ENCODE measurements around the gene GTF3C5.
"Not testable (repeated sequence)": the region's sequence is repeated elsewhere in the genome, so short reads cannot be mapped to it uniquely, and the experiment has no call there.

Gene GTF3C5

DNA sequence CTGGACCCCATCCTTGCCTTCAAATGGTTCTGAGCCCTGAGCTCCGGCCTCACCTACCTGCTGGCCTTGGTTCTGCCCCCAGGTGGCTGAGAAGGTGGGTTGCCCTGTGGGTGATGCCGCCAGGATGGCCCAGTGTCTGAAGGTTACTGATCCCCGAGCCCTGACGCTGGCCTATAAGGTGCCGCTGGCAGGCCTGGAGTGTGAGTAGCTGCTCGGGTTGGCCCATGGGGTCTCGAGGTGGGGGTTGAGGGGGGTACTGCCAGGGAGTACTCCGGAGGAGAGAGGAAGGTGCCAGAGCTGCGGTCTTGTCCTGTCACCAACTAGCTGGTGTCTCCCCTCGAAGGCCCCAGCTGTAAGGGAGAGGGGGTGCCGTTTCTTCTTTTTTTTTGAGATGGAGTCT is 36.2 kb downstream of the GTF3C5 start:
- POLR2A ChIA-PET, result no interaction called here
- TF ChIP-seq, protein P1, sequence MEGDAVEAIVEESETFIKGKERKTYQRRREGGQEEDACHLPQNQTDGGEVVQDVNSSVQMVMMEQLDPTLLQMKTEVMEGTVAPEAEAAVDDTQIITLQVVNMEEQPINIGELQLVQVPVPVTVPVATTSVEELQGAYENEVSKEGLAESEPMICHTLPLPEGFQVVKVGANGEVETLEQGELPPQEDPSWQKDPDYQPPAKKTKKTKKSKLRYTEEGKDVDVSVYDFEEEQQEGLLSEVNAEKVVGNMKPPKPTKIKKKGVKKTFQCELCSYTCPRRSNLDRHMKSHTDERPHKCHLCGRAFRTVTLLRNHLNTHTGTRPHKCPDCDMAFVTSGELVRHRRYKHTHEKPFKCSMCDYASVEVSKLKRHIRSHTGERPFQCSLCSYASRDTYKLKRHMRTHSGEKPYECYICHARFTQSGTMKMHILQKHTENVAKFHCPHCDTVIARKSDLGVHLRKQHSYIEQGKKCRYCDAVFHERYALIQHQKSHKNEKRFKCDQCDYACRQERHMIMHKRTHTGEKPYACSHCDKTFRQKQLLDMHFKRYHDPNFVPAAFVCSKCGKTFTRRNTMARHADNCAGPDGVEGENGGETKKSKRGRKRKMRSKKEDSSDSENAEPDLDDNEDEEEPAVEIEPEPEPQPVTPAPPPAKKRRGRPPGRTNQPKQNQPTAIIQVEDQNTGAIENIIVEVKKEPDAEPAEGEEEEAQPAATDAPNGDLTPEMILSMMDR (IDR thresholded peaks at IDR 0.05; ENCODE audit: insufficient read depth, low read length, missing control alignments), result no peak
- CTCF ChIA-PET, result interaction anchor here (1.3 to 1.9 kb wide), 2 partner anchors 77 to 80 kb away, joined by 5 to 6 read pairs; no protein-coding TSS in a partner anchor
- DNase-seq (ENCODE audit: low read depth, low spot score), result no peak
- H3K4me3 ChIP-seq (ENCODE audit: low read depth, low read length), result no peak overlapping the region

DNA sequence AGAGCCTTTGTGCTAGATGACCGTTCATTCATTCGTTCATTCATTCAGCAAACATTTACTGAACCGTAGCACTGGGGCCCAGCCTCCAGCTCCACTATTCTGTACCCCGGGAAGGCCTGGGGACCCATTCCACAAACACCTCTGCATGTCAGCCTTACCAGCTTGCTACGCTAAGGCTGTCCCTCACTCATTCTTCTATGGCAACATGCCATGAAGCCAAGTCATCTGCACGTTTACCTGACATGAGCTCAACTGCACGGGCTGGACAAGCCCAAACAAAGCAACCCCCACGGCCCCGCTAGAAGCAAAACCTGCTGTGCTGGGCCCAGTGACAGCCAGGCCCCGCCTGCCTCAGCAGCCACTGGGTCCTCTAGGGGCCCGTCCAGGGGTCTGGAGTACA is 37.0 kb downstream of the GTF3C5 start:
- ChIA-PET POLR2A (no interaction called here), CTCF (interaction anchor here (1.3 to 1.9 kb wide), 2 partner anchors 77 to 79 kb away, joined by 5 to 6 read pairs; no protein-coding TSS in a partner anchor)
- TF ChIP-seq, protein P1 (IDR thresholded peaks at IDR 0.05; ENCODE audit: insufficient read depth, low read length, missing control alignments), result no peak
- no peak overlapping the region for H3K4me3 ChIP-seq (ENCODE audit: low read depth, low read length)
- DNase-seq (ENCODE audit: low read depth, low spot score), result no peak

DNA sequence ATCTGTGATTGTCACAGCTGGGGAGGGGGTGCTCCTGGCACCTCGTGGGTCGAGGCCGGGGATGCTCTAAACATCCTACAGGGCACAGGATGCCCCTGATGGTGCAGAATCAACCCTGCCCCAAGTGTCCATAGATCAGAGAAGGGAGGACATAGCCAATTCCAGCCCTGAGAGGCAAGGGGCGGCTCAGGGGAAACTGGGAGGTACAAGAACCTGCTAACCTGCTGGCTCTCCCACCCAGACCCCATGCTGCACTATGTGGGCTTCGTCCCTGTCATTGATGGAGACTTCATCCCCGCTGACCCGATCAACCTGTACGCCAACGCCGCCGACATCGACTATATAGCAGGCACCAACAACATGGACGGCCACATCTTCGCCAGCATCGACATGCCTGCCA is 37.6 kb downstream of the GTF3C5 start:
- CTCF ChIA-PET, result interaction anchor here (1.9 kb wide), 1 partner anchor 79 kb away, joined by 5 read pairs; no protein-coding TSS in a partner anchor

DNA sequence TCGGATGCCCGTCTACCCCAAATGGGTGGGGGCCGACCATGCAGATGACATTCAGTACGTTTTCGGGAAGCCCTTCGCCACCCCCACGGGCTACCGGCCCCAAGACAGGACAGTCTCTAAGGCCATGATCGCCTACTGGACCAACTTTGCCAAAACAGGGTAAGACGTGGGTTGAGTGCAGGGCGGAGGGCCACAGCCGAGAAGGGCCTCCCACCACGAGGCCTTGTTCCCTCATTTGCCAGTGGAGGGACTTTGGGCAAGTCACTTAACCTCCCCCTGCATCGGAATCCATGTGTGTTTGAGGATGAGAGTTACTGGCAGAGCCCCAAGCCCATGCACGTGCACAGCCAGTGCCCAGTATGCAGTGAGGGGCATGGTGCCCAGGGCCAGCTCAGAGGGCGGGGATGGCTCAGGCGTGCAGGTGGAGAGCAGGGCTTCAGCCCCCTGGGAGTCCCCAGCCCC is 39.7 kb downstream of the GTF3C5 start:
- DNase-seq (ENCODE audit: low read depth, low spot score); POLR2A ChIA-PET; H3K4me3 ChIP-seq (ENCODE audit: low read depth, low read length): not testable (repeated sequence)
- CTCF ChIA-PET, result interaction anchor here (1.1 kb wide), 1 partner anchor 74 kb away, joined by 3 read pairs; no protein-coding TSS in a partner anchor

More for the DNA sequence above, 37.6 kb downstream of the GTF3C5 start:
- H3K4me3 ChIP-seq (ENCODE audit: low read depth, low read length); DNase-seq (ENCODE audit: low read depth, low spot score); POLR2A ChIA-PET: not testable (repeated sequence)

DNA sequence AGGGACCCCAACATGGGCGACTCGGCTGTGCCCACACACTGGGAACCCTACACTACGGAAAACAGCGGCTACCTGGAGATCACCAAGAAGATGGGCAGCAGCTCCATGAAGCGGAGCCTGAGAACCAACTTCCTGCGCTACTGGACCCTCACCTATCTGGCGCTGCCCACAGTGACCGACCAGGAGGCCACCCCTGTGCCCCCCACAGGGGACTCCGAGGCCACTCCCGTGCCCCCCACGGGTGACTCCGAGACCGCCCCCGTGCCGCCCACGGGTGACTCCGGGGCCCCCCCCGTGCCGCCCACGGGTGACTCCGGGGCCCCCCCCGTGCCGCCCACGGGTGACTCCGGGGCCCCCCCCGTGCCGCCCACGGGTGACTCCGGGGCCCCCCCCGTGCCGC is 40.2 kb downstream of the GTF3C5 start:
- POLR2A ChIA-PET; H3K4me3 ChIP-seq (ENCODE audit: low read depth, low read length); DNase-seq (ENCODE audit: low read depth, low spot score): not testable (repeated sequence)
- CTCF ChIA-PET, result interaction anchor here (1.1 kb wide), 1 partner anchor 73 kb away, joined by 3 read pairs; no protein-coding TSS in a partner anchor

DNA sequence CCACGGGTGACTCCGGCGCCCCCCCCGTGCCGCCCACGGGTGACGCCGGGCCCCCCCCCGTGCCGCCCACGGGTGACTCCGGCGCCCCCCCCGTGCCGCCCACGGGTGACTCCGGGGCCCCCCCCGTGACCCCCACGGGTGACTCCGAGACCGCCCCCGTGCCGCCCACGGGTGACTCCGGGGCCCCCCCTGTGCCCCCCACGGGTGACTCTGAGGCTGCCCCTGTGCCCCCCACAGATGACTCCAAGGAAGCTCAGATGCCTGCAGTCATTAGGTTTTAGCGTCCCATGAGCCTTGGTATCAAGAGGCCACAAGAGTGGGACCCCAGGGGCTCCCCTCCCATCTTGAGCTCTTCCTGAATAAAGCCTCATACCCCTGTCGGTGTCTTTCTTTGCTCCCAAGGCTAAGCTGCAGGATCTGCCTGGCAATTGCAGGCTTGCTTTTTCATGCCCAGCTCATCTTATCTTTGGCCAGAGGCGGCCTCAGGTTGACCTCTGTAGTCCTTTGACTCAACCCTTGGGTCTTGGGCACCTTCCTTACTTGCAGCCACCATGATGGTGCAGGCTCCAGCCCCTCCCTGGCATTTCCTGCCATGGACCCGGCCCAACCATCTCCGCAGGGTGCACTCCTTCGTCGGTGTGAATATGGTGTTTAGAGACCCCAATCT is 40.8 kb downstream of the GTF3C5 start:
- no peak overlapping the region for H3K4me3 ChIP-seq (ENCODE audit: low read depth, low read length)
- DNase-seq (ENCODE audit: low read depth, low spot score), result no peak
- TF ChIP-seq, protein P1 (IDR thresholded peaks at IDR 0.05; ENCODE audit: insufficient read depth, low read length, missing control alignments), result no peak
- ChIA-PET CTCF (interaction anchor here (0.8 to 1.1 kb wide), 2 partner anchors 73 to 74 kb away, joined by 3 read pairs; no protein-coding TSS in a partner anchor), POLR2A (no interaction called here)

DNA sequence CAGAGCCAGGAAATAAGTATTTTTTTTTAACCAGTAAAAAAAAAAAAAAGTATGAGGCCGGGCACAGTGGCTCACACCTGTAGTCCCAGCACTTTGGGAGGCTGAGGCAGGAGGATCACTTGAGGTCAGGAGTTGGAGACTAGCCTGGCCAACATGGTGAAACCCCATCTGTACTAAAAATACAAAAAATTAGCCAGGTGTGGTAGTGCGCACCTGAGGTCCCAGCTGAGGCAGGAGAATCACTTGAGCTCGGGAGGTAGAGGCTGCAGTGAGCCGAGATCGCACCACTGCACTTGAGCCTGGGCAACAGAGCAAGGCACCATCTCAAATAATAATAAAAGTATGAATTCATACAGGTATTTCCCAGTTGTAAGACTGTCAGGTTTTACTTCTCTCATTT is 41.4 kb downstream of the GTF3C5 start:
- H3K4me3 ChIP-seq (ENCODE audit: low read depth, low read length); DNase-seq (ENCODE audit: low read depth, low spot score); POLR2A ChIA-PET: not testable (repeated sequence)
- CTCF ChIA-PET, result interaction anchor here (0.8 kb wide), 1 partner anchor 73 kb away, joined by 3 read pairs; no protein-coding TSS in a partner anchor

DNA sequence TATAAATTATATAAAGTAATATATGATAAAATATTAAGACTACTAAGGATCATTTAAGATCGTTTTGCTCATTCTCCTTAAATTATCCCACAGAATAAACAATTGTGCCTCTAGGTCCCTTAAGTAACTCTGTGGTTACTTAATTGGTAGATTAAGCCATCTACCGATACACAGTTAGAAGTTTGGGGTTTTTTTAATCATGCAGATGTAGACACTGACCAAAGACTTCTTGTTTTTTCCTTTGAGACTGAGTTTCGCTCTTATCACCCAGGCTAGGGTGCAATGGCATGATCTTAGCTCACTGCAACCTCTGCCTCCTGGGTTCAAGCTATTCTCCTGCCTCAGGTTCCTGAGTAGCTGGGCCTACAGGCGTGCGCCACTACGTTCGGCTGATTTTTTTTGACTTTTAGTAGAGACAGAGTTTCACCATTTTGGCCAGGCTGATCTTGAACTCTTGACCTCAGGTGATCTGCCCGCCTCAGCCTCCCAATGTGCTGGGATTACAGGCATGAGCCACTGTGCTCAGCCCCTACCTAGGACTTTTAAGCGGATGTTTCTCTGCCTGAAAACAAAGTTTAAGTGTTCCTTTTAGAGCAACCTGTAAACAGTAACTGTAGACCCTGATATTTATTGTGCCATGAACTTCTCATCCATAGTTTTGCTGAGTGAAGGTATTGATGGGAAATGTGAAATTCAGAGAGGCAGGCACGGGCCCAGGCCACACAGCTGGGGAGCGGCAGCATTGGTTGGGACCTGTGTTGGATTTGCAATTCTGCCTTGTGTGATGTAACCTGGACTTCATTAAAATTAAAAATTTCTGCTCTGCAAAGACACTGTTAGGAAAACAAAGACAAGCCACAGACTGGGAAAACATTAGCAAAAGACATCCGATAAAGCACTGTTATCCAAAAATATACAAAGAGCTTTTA is 42.6 kb downstream of the GTF3C5 start:
- H3K4me3 ChIP-seq (ENCODE audit: low read depth, low read length), result no peak overlapping the region
- ChIA-PET POLR2A (no interaction called here), CTCF (interaction anchor here (1.2 to 4.9 kb wide), 3 partner anchors 30 to 72 kb away, joined by 4 to 68 read pairs (median 17); no protein-coding TSS in a partner anchor)
- DNase-seq (ENCODE audit: low read depth, low spot score), result no peak
- TF ChIP-seq, protein P1 (IDR thresholded peaks at IDR 0.05; ENCODE audit: insufficient read depth, low read length, missing control alignments), result no peak

Data from AG04449 (cell line).